Stimulated activated effector memory CD8-positive, alpha-beta T cell treated with anti-CD3 and anti-CD28 coated beads, Interleukin-12 subunit alpha, Interleukin-12 subunit beta, amount 100 ng/mL, for 72 hours (primary cell): ENCODE results near the gene NACC2.
"Not testable (repeated sequence)": the region's sequence is repeated elsewhere in the genome, so short reads cannot be mapped to it uniquely, and the experiment has no call there.

Source experiments
- ATAC-seq: fragments of 150-1000 bp; cut with Tn5 transposase; 2 replicates; pipeline ENCODE4 v1.10.0; 2021
- DNase-seq, 2 donors: peaks; one replicate each; pipeline ENCODE4 v3.0.0; 2021 to 2022; ENCODE audit warnings: low spot score in 2 of 2
- H3K27ac Mint-ChIP-seq: one replicate; pipeline ENCODE4 v1.8.0; 2022; ENCODE audit warnings: mild to moderate bottlenecking, mixed read lengths
- H3K36me3 Mint-ChIP-seq: one replicate; pipeline ENCODE4 v1.8.0; 2022; ENCODE audit warnings: mild to moderate bottlenecking, mixed read lengths
- H3K4me1 Mint-ChIP-seq: one replicate; pipeline ENCODE4 v1.8.0; 2022; ENCODE audit warnings: mixed read lengths
- H3K4me3 Mint-ChIP-seq: one replicate; pipeline ENCODE4 v1.8.0; 2022; ENCODE audit warnings: mild to moderate bottlenecking, mixed read lengths
- H3K9me3 Mint-ChIP-seq: one replicate; pipeline ENCODE4 v1.8.0; 2022; ENCODE audit warnings: mixed read lengths

The NACC2 gene

DNA sequence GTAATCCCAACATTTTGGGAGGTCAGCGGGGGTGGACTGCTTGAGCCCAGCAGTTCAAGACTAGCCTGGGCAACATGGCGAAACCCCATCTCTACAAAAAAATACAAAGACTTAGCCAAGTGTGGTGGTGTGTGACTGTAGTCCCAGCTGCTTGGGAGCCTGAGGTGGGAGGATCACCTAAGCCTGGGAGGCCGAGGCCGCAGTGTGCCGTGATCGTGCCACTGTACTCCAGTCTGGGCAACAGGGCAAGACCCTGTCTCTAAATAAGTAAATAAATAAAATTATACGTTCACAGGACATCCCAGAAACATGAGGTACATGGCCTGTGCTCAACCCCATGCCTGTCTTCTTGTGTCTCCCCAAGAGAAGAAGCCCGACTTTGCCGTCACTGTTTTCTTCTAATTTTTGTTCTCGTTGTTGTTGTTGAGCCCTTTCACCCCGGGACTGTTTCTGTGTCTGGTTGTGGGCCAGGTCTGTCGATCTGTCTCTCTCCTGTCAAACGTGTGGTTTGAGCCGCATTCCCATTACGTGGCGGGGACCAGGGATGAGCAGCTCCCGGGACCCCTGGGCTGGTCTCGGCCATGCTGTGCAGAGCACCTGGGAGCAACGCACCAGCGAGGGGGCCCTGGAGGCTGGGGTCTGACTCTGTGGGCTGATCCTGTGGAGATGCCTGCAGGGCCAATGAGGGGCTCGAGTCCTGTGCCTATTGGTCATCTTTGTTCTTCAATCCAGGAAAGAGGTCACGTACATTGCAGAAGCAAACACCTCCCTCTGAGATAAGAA lies 32.2 kb downstream of the NACC2 start:
- H3K36me3 Mint-ChIP-seq = peaks cover 9% of the 10 kb centered on the region
- no peak overlapping the region for H3K27ac Mint-ChIP-seq
- H3K4me3 Mint-ChIP-seq = no peak overlapping the region
- no peaks in the 10 kb centered on the region for H3K9me3 Mint-ChIP-seq
- ATAC-seq (no peak), DNase-seq (no peak)
- H3K4me1 Mint-ChIP-seq = peaks cover 20% of the 10 kb centered on the region

DNA sequence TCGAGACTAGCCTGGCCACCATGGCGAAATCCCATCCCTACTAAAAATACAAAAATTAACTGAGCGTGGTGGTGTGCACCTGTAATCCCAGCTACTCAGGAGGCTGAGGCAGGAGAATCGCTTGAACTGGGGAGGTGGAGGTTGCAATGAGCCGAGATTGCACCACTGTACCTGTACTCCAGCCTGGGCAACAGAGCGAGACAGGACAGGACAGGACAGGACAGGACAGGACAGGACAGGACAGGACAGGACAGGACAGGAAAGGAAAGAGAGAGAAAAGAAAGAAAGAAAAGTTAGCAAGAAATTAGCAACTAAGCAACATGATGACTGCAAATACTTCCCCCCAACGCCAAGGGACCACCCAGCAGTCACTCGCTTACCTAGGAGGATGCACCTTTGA lies 33.2 kb downstream of the NACC2 start:
- not testable (repeated sequence) for H3K36me3 Mint-ChIP-seq, H3K27ac Mint-ChIP-seq, DNase-seq, H3K4me3 Mint-ChIP-seq, ATAC-seq, H3K9me3 Mint-ChIP-seq
- peaks cover 20% of the 10 kb centered on the region for H3K4me1 Mint-ChIP-seq

DNA sequence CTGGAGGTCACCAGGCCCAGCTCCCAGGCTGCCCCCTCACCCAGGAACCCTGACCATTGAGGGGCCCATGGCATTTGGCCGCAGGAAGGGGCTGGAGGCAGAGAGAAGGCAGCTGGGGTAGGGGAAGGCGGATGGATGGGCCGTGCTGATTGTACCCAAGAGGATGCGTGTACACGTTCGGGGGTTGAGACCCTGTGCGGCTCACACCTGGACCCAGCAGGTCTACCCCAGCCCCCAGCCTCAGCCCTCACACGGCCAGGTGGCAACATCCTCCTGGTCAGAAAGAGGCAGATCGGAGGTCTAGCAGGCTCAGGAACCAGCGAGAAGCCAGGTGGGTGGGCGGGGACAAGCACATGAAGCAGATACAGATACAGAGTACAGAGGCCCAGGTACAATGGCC lies 33.7 kb downstream of the NACC2 start:
- Mint-ChIP-seq H3K36me3 (no peaks in the 10 kb centered on the region), H3K9me3 (no peaks in the 10 kb centered on the region), H3K4me3 (no peak overlapping the region), H3K4me1 (peaks cover 16% of the 10 kb centered on the region), H3K27ac (no peak overlapping the region)
- no peak for DNase-seq
- no peak for ATAC-seq

DNA sequence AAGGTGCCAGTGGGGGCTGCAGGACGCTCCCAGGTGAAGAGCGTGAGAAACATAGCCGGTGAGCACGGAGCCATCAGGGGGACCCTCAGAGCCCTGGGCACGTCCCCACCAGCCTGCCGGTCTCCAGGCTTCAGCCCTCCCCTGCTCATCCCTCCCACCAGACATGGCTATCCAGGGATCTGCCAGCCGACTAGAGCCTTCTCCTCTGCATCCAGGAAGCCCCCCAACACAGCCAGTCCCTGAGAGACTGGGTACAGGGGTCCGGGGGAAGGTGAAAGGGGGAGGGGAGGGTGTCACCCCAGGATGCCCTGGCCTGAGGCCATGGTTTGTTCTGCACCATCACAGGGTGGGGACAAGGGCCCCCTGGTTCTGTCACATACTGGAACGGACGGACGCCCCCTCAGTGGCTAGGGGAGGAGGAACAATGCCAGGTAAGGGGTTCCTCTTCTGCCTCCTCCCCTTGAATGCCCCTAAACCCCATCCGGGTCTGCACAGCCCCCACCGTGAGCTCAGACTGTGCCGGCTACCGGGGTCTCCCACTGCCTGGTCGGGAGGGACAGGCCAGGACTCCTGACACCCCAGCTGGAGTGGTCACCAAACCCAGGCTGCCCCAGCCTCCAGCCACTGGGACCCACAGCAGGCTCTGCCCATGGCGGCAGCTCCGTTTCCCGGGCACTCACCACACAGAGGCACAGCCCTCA lies 34.3 kb downstream of the NACC2 start:
- no peaks in the 10 kb centered on the region for H3K9me3 Mint-ChIP-seq
- ATAC-seq = no peak
- H3K4me1 Mint-ChIP-seq = peaks cover 12% of the 10 kb centered on the region
- no peaks in the 10 kb centered on the region for H3K36me3 Mint-ChIP-seq
- H3K27ac Mint-ChIP-seq = no peak overlapping the region
- no peak for DNase-seq
- no peak overlapping the region for H3K4me3 Mint-ChIP-seq

DNA sequence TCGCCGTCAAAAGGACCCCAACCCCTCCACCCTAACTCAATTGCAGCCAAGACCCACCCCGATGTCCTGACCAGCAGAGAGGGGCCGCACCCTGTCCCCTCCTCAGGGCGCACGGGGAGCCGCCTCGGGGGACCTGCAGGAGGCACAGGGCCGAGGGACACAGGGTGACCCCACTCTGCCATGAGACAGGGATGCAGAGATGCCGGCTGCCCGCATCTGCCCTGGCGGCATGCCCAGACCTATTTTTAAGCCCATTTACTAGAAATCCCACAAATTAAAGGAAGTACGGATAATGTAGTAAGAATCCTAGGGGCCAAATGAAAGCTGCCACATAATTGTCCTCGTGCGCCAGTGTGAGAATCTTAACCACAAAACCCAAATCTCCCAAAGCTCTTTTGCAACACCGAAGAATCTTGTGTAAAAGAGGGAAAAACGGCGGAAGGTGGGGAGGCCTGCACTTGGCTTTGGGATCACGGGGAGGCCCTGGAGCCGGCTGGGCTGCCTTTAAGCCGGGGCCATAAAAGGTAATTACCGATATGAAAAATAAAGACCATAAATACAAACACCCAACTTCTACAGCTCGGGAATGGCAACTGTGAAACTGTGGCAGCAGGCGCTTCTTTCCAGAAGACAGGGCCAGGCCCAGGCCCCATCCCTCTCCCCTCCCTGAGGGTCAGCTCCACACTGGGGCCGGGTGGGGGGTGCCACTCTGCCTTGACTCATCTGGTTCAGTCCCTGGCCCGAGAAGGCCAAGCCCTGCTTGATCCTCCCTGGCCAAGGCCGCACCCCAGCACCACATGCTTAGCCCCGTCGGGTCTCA lies 35.0 kb downstream of the NACC2 start:
- H3K36me3 Mint-ChIP-seq = no peaks in the 10 kb centered on the region
- H3K4me1 Mint-ChIP-seq = peaks cover 20% of the 10 kb centered on the region

DNA sequence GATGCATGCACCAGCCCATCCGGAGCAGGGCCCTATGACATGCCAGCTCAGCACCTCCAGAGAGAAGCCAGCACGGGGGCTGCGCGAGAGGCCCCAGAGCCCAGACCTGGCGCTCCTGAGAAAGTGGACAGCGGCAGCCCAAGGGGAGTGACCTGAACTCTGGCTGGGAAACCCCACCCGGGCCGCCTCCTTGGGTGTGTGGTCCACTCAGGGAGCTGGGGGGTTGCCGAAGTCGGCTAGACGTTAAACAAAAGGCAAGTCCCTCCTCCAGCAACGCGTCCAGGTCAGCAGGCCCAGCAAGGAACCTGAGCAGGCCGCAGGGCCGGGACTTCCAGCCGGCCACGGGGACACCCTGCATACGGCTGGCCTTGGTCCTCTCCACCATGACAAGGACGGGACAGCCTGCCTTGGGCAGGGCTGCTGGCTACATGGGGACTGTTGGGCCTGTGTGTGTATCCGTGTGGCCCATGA lies 35.7 kb downstream of the NACC2 start:
- DNase-seq (no peak), ATAC-seq (no peak)
- peaks cover 27% of the 10 kb centered on the region for H3K4me1 Mint-ChIP-seq
- no peaks in the 10 kb centered on the region for H3K36me3 Mint-ChIP-seq
- H3K27ac Mint-ChIP-seq = no peak overlapping the region
- H3K4me3 Mint-ChIP-seq = no peak overlapping the region
- H3K9me3 Mint-ChIP-seq = no peaks in the 10 kb centered on the region

More for the DNA sequence above, 35.0 kb downstream of the NACC2 start:
- no peak for DNase-seq
- Mint-ChIP-seq H3K4me3 (no peak overlapping the region), H3K27ac (no peak overlapping the region), H3K9me3 (no peaks in the 10 kb centered on the region)
- no peak for ATAC-seq

DNA sequence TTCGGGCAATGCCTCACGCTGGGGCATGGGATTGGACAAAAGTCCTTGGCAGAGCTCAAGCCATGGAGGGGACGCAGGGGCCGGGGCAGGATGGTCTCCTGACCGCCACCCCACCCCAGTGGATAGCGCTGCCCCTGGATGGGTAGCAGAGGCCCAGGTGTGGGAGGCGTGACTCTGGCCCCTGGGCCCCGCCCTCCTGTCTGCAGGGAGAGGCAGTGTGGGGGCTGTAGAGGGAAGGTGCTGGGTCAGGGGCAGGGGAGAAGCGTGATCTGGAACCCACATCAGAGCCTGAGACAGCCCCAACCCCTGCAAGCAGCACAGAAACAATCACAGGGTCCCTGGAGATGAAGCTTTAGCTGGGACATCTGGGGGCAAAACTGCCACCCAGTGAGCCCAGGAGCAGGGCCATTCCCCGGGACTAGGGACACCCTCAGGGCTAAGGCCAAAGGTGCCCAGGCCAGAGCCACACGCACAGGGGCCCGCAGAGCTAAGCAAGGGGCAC lies 36.2 kb downstream of the NACC2 start:
- Mint-ChIP-seq H3K9me3 (no peaks in the 10 kb centered on the region), H3K4me3 (no peak overlapping the region), H3K27ac (no peak overlapping the region), H3K4me1 (peaks cover 31% of the 10 kb centered on the region), H3K36me3 (no peaks in the 10 kb centered on the region)
- DNase-seq (no peak), ATAC-seq (no peak)

DNA sequence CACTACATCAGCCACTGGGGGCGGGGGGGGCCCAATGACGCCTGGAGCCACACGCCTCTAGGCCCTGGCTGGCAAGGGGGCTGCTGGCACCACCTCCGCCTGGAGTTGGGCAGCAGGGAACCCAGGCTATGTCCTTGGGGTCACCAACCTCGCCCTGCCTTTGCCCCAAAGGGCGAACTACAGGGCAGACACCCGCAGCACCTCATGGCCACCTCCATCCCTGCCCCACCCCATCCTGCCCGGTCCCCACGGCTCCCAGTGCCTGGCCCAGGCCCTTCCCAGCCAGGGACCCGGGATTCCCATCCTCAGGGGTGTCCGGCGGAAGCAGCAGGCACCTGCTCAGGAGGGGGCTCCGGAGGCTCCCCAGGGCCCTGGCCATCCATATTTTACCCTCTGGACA lies 37.0 kb downstream of the NACC2 start:
- Mint-ChIP-seq H3K27ac (no peak overlapping the region), H3K36me3 (no peaks in the 10 kb centered on the region), H3K4me3 (no peak overlapping the region), H3K9me3 (no peaks in the 10 kb centered on the region), H3K4me1 (peaks cover 36% of the 10 kb centered on the region)
- DNase-seq = no peak
- ATAC-seq = no peak

DNA sequence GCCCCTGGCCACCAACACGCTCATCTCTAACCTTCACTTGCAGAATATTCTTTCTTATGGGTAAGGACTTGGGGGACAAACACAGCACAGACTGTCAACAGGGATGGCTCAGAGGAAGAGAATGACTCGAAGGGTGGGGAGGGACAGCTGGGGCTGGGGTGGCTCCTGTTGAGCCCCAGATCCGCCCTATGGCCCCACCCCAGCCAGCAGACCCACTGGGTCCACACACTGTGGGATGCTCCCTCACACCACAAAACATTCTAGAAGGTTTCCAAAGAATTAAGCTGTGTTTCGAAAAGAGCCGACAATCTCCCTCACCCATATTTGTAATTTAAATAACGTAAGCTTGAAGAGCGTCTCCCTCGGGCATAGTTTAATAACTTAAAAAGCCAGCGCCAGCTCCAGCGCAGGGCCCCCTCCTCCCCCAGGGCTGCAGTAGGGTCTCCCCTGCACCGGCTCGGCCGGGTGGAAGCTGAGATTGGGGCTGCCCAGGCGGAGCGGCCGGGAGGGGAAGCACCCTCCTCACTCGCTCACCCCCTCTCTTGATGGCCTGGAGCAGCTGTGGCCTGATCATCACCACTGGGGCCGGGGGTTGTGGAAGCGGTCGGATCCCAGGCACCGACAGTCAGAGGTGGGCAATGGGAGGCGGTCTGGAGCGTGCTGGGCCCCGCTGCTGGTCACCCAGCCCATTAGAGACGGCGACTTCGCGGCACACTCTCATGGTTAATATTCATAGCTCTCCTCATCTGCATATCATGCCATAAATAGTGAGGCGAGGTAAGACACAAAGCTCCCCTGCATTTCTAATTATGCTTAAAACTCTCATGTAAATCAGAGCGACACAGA lies 37.6 kb downstream of the NACC2 start:
- no peak for ATAC-seq
- H3K9me3 Mint-ChIP-seq = no peaks in the 10 kb centered on the region
- no peak overlapping the region for H3K4me3 Mint-ChIP-seq
- H3K4me1 Mint-ChIP-seq = peaks cover 37% of the 10 kb centered on the region
- H3K36me3 Mint-ChIP-seq = no peaks in the 10 kb centered on the region
- DNase-seq = no peak
- no peak overlapping the region for H3K27ac Mint-ChIP-seq

DNA sequence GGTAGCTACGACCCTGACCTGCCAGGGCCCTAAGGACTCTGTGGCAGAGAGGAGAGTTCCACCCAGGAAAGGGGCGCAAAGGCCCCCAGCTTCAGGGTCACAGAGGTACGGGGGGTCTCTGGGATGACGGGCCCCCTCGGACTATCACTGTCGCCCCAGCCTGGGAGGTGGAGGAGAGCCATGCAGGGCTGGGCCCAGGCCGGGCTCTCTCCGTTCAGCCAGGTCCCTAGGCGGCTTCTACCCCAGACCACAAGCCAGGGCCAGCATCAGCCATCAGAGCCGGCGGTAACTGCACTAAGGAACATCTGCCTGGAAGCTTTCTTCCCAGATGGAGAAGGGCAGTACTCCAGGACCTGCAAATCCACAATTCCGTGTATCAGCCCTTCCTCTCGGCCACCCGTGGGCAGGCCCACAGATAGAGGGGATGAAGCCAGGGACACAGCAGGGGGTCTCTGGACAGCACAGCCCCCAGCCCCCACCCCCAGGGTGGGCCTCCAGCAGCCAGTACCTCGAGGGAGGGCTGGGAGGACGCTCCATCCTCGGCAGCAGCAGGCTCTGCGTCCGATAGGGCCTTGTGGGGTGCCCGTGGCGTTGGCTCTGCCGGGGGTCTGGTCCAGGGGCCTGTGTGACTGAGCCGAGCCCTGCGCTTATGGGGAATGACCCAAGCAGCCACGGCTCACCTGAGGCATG lies 38.4 kb downstream of the NACC2 start:
- H3K4me1 Mint-ChIP-seq = peaks cover 44% of the 10 kb centered on the region
- H3K4me3 Mint-ChIP-seq = no peak overlapping the region
- no peak overlapping the region for H3K27ac Mint-ChIP-seq
- no peak for ATAC-seq
- no peaks in the 10 kb centered on the region for H3K9me3 Mint-ChIP-seq
- H3K36me3 Mint-ChIP-seq = no peaks in the 10 kb centered on the region
- no peak for DNase-seq

DNA sequence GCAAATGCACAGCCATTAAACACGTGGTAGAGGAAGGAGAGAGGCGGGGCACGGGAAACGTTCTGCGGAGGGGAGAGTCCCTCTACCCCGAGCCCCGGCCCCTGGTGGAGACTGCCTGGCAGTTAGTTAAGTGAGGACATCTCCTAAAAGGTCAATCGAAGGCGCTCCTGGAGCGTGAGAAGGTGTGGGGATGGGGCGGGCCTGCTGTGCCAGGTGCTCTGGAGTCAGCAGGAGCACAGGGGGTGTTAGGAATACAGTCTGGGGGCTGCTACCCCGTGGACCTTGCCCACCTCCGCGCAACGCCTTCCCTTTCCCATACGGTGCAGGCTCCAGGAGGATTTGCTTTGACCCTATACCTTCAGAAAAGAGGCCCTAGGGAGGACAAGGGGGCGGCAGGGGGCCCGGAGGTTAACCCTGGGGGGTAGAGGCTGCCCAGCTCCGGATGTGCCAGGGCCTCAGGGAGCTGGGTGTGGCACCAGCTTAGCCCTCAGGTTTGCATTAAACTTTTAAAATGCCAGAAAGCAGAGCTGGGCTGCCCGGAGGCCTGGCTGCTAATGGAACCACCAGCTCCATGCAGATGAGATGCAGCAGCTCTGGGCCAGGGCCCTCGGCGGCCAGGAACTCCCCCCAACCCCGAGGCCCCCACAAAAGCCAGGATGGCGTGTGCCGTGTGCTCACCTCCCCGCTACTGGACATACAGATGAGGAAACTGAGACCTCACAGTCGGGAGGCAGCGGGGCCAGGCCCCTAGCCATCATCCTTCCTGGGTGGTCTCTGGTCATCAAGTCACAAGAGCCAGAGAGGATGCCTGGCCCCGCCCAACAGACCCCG lies 39.2 kb downstream of the NACC2 start:
- Mint-ChIP-seq H3K4me1 (peaks cover 44% of the 10 kb centered on the region), H3K4me3 (no peak overlapping the region), H3K36me3 (no peaks in the 10 kb centered on the region), H3K27ac (no peak overlapping the region), H3K9me3 (no peaks in the 10 kb centered on the region)
- no peak for ATAC-seq
- DNase-seq = no peak

DNA sequence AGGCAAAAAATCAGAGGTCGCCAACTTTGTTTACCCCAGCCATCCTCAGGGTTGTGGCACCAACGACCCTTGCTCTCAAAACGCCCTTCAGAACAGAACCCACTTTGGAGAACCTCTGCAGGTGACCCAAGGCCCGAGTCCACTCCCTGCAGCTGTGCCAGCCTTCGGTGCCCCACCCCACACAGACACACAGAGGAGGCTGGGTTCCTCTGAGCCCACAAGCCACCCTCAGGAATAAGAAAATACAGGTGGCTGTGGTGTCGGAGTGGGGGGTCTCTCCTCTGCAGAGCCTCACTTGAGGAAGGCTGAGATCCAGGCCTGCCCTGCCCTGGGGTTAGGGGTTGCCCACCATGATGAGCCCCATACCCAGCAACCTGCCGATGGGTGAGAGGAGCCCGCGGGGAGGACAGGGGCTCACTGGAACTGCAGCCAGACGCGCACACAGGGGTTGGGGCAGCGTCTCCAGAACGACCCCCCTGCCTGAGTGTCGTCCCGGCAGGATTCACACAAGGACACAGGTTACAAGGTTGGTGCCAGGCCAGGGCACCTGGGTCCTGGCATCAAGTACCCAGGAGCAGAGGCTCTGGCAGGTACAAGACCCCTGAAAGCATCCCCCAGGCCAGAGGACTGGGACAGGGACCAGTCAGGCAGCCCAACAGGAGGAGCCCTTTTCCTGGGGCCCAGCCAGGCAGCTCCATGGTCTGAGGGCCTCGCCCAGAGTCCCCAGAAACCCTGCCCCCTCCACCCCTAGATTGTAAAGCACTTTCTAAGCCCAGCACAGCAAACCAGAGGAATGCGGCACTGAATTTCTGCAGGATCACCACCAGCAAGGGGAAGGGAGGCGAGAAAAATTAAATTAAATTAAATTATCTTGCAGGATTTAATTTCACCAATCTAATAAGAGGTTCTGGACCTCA lies 40.0 kb downstream of the NACC2 start:
- DNase-seq (no peak), ATAC-seq (no peak)
- H3K36me3 Mint-ChIP-seq = no peaks in the 10 kb centered on the region
- no peak overlapping the region for H3K27ac Mint-ChIP-seq
- peaks cover 44% of the 10 kb centered on the region for H3K4me1 Mint-ChIP-seq
- H3K4me3 Mint-ChIP-seq = no peak overlapping the region
- no peaks in the 10 kb centered on the region for H3K9me3 Mint-ChIP-seq

DNA sequence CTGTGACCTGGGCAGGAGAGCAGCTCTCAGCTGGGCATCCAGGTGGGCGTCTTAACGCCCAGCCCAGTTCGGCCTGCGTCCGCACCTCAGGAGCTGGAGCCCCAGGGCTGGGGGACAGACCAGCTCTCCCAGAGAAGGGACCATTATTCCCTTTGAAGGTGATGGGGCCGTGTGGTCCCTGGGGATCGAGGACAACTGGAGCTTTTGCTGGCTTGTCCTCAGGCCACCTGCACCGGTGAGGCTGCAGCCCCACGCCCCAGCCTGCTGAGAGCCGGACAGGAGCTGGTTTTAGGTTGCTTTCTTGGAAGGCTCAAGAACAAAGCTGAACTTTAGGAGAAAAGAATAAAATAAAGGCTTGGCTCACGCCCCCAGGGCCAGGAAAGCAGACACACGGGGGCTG lies 40.9 kb downstream of the NACC2 start:
- ATAC-seq (no peak), DNase-seq (no peak)
- H3K9me3 Mint-ChIP-seq = no peaks in the 10 kb centered on the region
- no peak overlapping the region for H3K4me3 Mint-ChIP-seq
- H3K27ac Mint-ChIP-seq = no peak overlapping the region
- H3K4me1 Mint-ChIP-seq = peaks cover 44% of the 10 kb centered on the region
- H3K36me3 Mint-ChIP-seq = no peaks in the 10 kb centered on the region
